ENCODE results near the gene TGM6. TPM values are rescaled to one million over a fixed set of nuclear protein-coding genes. Genes with fewer than 3 reads are reported as not detected.

The TGM6 gene
- total RNA-seq, 1 experiment from 2014 or later: not detected

DNA sequence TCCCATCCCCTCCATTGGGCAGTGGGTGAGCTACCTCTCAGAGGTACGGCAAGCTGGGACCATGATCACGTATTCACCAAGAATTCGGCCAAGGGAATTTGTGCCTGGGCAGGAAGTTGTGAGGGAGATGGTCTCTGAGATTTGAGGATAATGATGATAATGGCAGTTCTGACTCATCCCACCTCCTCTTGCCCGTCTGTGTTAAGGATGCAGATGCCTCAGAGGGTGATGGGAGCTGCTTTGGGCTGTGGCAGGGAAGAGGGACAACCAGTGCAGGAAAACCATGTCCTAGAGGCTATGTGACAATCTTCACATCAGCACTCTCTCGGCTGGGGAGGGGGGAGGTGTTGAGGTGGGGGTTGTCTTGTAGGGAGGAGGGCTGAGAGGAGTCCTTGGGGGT lies 4.3 kb downstream of the TGM6 start:
- Histone ChIP-seq H3K4me3 (ENCODE audit: low read length) (no peak overlapping the region), H3K9ac (ENCODE audit: low read length) (no peak overlapping the region), H3K4me2 (ENCODE audit: low read length) (no peak overlapping the region), H3F3A (ENCODE audit: low read length, unreplicated experiment) (no peaks in the 10 kb centered on the region), H3K9me2 (replicated peaks; ENCODE audit: low read length) (no peaks in the 10 kb centered on the region), H3K27me3 (ENCODE audit: low read length) (peaks cover 17% of the 10 kb centered on the region; the same call in 1 of the 2 replicates), H2AFZ (ENCODE audit: low read length) (no peak overlapping the region), H3K9me3 (ENCODE audit: low read length) (0 out of 2 replicates have a peak, but pooled peaks cover 8% of the 10 kb centered on the region), H3K79me2 (ENCODE audit: low read length) (no peaks in the 10 kb centered on the region), H3K27ac (ENCODE audit: low read length) (no peak overlapping the region), H4K20me1 (ENCODE audit: low read length) (no peaks in the 10 kb centered on the region), H3K4me1 (ENCODE audit: insufficient read depth, low read length) (no peaks in the 10 kb centered on the region), H3K36me3 (ENCODE audit: low read depth, low read length) (no peaks in the 10 kb centered on the region)
- ChIA-PET CTCF (no interaction called here), POLR2A (ENCODE audit: unreplicated experiment) (no interaction called here)
- no peak for TF ChIP-seq EZH2phosphoT487 (IDR thresholded peaks at IDR 0.05; ENCODE audit: borderline replicate concordance, low read length)
- TF ChIP-seq, protein P1, sequence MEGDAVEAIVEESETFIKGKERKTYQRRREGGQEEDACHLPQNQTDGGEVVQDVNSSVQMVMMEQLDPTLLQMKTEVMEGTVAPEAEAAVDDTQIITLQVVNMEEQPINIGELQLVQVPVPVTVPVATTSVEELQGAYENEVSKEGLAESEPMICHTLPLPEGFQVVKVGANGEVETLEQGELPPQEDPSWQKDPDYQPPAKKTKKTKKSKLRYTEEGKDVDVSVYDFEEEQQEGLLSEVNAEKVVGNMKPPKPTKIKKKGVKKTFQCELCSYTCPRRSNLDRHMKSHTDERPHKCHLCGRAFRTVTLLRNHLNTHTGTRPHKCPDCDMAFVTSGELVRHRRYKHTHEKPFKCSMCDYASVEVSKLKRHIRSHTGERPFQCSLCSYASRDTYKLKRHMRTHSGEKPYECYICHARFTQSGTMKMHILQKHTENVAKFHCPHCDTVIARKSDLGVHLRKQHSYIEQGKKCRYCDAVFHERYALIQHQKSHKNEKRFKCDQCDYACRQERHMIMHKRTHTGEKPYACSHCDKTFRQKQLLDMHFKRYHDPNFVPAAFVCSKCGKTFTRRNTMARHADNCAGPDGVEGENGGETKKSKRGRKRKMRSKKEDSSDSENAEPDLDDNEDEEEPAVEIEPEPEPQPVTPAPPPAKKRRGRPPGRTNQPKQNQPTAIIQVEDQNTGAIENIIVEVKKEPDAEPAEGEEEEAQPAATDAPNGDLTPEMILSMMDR (conservative IDR thresholded peaks at IDR 0.05; ENCODE audit: low read depth, low read length): no peak
- TF ChIP-seq EZH2 (IDR thresholded peaks at IDR 0.05; ENCODE audit: low read length, unreplicated experiment): no peak
- BruUV-seq (replicated peaks): no TSS peak
- ATAC-seq: no peak
- intact Hi-C loops (cut with micrococcal nuclease): no loop called here
- DNase-seq: no peak

DNA sequence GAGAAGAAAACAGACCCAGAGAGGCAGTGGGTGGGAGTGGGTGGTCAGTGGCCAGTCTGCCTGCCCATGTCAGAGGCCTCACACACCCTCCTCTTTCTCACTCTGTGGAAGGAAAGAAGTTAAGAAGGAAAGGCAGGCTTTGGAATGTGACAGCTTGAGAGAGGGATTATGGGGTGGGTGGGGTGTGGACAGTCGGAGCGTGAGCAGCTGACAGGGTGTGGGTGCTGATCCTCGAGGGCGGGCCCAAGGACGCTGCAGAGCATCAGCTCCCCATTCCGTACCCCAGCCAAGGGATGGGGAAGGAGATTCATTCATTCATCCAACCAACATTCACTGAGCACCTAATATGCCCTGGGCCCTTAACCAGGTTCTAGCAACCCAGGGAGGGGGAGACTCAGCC lies 4.8 kb downstream of the TGM6 start:
- no peak overlapping the region for H3K4me3 ChIP-seq (ENCODE audit: low read length)
- no peak overlapping the region for H2AFZ ChIP-seq (ENCODE audit: low read length)
- H3K79me2 ChIP-seq (ENCODE audit: low read length): no peaks in the 10 kb centered on the region
- POLR2A ChIA-PET (ENCODE audit: unreplicated experiment): no interaction called here
- no peak overlapping the region for H3K4me2 ChIP-seq (ENCODE audit: low read length)
- DNase-seq (no peak), ATAC-seq (no peak)
- no peak overlapping the region for H3K27ac ChIP-seq (ENCODE audit: low read length)
- no peak overlapping the region for H3K9ac ChIP-seq (ENCODE audit: low read length)
- no peaks in the 10 kb centered on the region for H3K36me3 ChIP-seq (ENCODE audit: low read depth, low read length)
- no peaks in the 10 kb centered on the region for H3K9me2 ChIP-seq (replicated peaks; ENCODE audit: low read length)
- peaks cover 17% of the 10 kb centered on the region; the same call in 1 of the 2 replicates for H3K27me3 ChIP-seq (ENCODE audit: low read length)
- H3K9me3 ChIP-seq (ENCODE audit: low read length): 0 out of 2 replicates have a peak, but pooled peaks cover 8% of the 10 kb centered on the region
- intact Hi-C loops (cut with micrococcal nuclease): no loop called here
- H4K20me1 ChIP-seq (ENCODE audit: low read length): no peaks in the 10 kb centered on the region
- TF ChIP-seq, protein P1 (conservative IDR thresholded peaks at IDR 0.05; ENCODE audit: low read depth, low read length): no peak
- TF ChIP-seq EZH2phosphoT487 (IDR thresholded peaks at IDR 0.05; ENCODE audit: borderline replicate concordance, low read length) (no peak), EZH2 (IDR thresholded peaks at IDR 0.05; ENCODE audit: low read length, unreplicated experiment) (no peak)
- BruUV-seq (replicated peaks): no TSS peak
- H3K4me1 ChIP-seq (ENCODE audit: insufficient read depth, low read length): no peaks in the 10 kb centered on the region
- no peaks in the 10 kb centered on the region for H3F3A ChIP-seq (ENCODE audit: low read length, unreplicated experiment)
- CTCF ChIA-PET: no interaction called here

DNA sequence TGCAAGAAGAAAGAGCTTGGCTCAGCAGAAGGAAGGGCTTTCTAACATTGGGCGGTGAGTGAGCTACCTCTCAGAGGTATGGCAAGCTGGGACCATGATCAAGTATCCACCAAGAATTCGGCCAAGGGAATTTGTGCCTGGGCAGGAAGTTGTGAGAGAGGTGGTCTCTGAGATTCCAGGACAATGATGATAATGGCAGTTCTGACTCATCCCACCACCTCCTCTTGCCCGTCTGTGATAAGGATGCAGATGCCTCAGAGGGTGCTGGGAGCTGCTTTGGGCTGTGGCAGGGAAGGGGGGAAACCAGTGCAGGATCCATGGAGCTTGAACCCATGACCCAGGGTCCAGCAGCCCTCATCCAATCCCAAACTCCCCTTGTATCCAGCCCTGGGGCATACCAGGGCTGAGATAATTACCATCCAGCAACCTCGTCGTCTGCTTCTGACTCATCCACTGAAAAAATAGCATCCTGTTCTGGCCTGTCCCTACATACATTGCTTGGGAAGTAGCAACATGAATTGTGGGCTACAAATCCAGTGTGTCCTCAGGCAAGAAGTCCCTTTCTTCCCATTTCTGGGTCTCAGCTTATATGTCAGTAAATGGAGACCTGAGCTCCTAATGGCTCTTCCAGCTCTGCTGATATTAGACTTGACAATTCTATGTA lies 5.9 kb downstream of the TGM6 start:
- no peak overlapping the region for H3K4me2 ChIP-seq (ENCODE audit: low read length)
- no peaks in the 10 kb centered on the region for H3K9me2 ChIP-seq (replicated peaks; ENCODE audit: low read length)
- DNase-seq (no peak), ATAC-seq (no peak)
- no peak overlapping the region for H3K4me3 ChIP-seq (ENCODE audit: low read length)
- no peak overlapping the region for H3K27ac ChIP-seq (ENCODE audit: low read length)
- H3K79me2 ChIP-seq (ENCODE audit: low read length): no peaks in the 10 kb centered on the region
- no TSS peak for BruUV-seq (replicated peaks)
- TF ChIP-seq EZH2 (IDR thresholded peaks at IDR 0.05; ENCODE audit: low read length, unreplicated experiment) (no peak), EZH2phosphoT487 (IDR thresholded peaks at IDR 0.05; ENCODE audit: borderline replicate concordance, low read length) (no peak)
- TF ChIP-seq, protein P1 (conservative IDR thresholded peaks at IDR 0.05; ENCODE audit: low read depth, low read length): no peak
- no peaks in the 10 kb centered on the region for H4K20me1 ChIP-seq (ENCODE audit: low read length)
- ChIA-PET POLR2A (ENCODE audit: unreplicated experiment) (no interaction called here), CTCF (no interaction called here)
- no peak overlapping the region for H3K9ac ChIP-seq (ENCODE audit: low read length)
- H3K27me3 ChIP-seq (ENCODE audit: low read length): peaks cover 25% of the 10 kb centered on the region
- intact Hi-C loops (cut with micrococcal nuclease): no loop called here
- H2AFZ ChIP-seq (ENCODE audit: low read length): no peak overlapping the region
- H3K9me3 ChIP-seq (ENCODE audit: low read length): 0 out of 2 replicates have a peak, but pooled peaks cover 8% of the 10 kb centered on the region
- no peaks in the 10 kb centered on the region for H3K36me3 ChIP-seq (ENCODE audit: low read depth, low read length)
- no peaks in the 10 kb centered on the region for H3F3A ChIP-seq (ENCODE audit: low read length, unreplicated experiment)
- H3K4me1 ChIP-seq (ENCODE audit: insufficient read depth, low read length): no peaks in the 10 kb centered on the region
